AG04450 (cell line): ENCODE measurements around the gene GFPT1. TPM values are rescaled to one million over a fixed set of nuclear protein-coding genes. Genes with fewer than 3 reads are reported as not detected.

ENCODE experiments used
- CTCF ChIA-PET: fragments of 300-600, 350-600 bp; formaldehyde crosslinking; extraction: SDS; loops from one replicate; lab custom pipeline; 2022; ENCODE audit warnings: antibody characterized with exemption, inconsistent platforms; lab: Charles Lee
- POLR2A ChIA-PET: fragments of 350-600 bp; formaldehyde crosslinking; extraction: SDS; loops from one replicate; lab custom pipeline; 2021; ENCODE audit warnings: antibody characterized with exemption, inconsistent platforms; lab: Yijun Ruan, JAX
- DNase-seq: peaks from one replicate; pipeline ENCODE4 v3.0.0-alpha.2; 2011; ENCODE audit warnings: low read depth, low spot score
- H3K27ac ChIP-seq: one replicate; pipeline ENCODE4 v1.5.1; 2012; ENCODE audit warnings: low read depth, low read length, control low read depth
- H3K27me3 ChIP-seq: one replicate; pipeline ENCODE4 v1.6.0; 2012; ENCODE audit warnings: low read length; ENCODE audit not compliant: control insufficient read depth, insufficient read depth
- H3K4me3 ChIP-seq: 2 replicates; pipeline ENCODE4 v1.5.1; 2011; ENCODE audit warnings: mild to moderate bottlenecking, low read depth, low read length, control low read depth
- H3K9me3 ChIP-seq: 2 replicates; pipeline ENCODE4 v1.5.1; 2012; ENCODE audit warnings: low read length; ENCODE audit not compliant: control insufficient read depth, insufficient read depth
- CTCF ChIP-seq: IDR thresholded peaks from 2 replicates; pipeline ENCODE4 v1.5.1; 2011; ENCODE audit warnings: low read depth, low read length, control low read depth, inconsistent platforms
- polyA plus RNA-seq: library from polyadenylated mRNA; depleted of rRNA; stranded (reverse); fragments of >200 nt; gene quantifications from 2 replicates; pipeline ENCODE4 v1.2.3, GENCODE V29; 2011; rRNA removed
- small RNA-seq: library from RNA; depleted of rRNA; stranded (forward); fragments of <200 nt; gene quantifications from one replicate; pipeline ENCODE3, GENCODE V24; 2012; ENCODE audit warnings: low read depth; ENCODE audit not compliant: insufficient read length

GFPT1 gene
- polyA plus RNA-seq, 1 experiment: 47.4 TPM

- Histone ChIP-seq H3K4me3 (no peak overlapping the region), H3K27ac (no peak overlapping the region), H3K27me3 (no peaks in the 10 kb centered on the region), H3K9me3 (no peaks in the 10 kb centered on the region; the same call in 1 of the 2 replicates)
- TF ChIP-seq CTCF: no peak
- POLR2A ChIA-PET: interaction anchor here (1.0 to 1.7 kb wide), 3 partner anchors 17 to 94 kb away, joined by 4 to 6 read pairs (median 5); no protein-coding TSS in a partner anchor
- CTCF ChIA-PET: interaction anchor here (0.9 to 1.4 kb wide), 2 partner anchors 35 to 36 kb away, joined by 3 read pairs; no protein-coding TSS in a partner anchor
- peak; percentile 46 for DNase-seq
Observed at GRCh38 chr2:69271831-69272257, 115.2 kb downstream of the GFPT1 start.

Small RNAs within 50 kb of the gene (small RNA-seq; reads per million reads assigned to genes)
- gene RF00019: not detected

Other genes with a start within 250 kb of the GFPT1 start
- gene NFU1, start 50.2 kb upstream of the GFPT1 start, polyA plus RNA-seq: 42.0 and 62.9 TPM in 2 replicates